Glutamatergic neuron (in vitro differentiated cells): ENCODE results near the gene ETAA1. TPM values are rescaled to one million over a fixed set of nuclear protein-coding genes. Genes with fewer than 3 reads are reported as not detected.

Experiments used
- DNase-seq: peaks from one replicate; pipeline ENCODE4 v3.0.0; 2022
- H3K27ac Mint-ChIP-seq: one replicate; pipeline ENCODE4 v1.8.0; 2020; ENCODE audit warnings: mild to moderate bottlenecking, mixed read lengths, inconsistent platforms; ENCODE audit not compliant: unreplicated experiment
- H3K27me3 Mint-ChIP-seq: one replicate; pipeline ENCODE4 v1.8.0; 2020; ENCODE audit warnings: mild to moderate bottlenecking, moderate library complexity, mixed read lengths, inconsistent platforms; ENCODE audit not compliant: unreplicated experiment
- H3K36me3 Mint-ChIP-seq: one replicate; pipeline ENCODE4 v1.8.0; 2020; ENCODE audit warnings: mild to moderate bottlenecking, mixed read lengths, inconsistent platforms; ENCODE audit not compliant: unreplicated experiment
- H3K4me1 Mint-ChIP-seq: one replicate; pipeline ENCODE4 v1.8.0; 2020; ENCODE audit warnings: mild to moderate bottlenecking, low read depth, mixed read lengths, inconsistent platforms; ENCODE audit not compliant: unreplicated experiment
- H3K4me3 Mint-ChIP-seq: one replicate; pipeline ENCODE4 v1.8.0; 2020; ENCODE audit warnings: mild to moderate bottlenecking, mixed read lengths, inconsistent platforms; ENCODE audit not compliant: unreplicated experiment
- H3K9me3 Mint-ChIP-seq: one replicate; pipeline ENCODE4 v1.8.0; 2020; ENCODE audit warnings: mild to moderate bottlenecking, moderate library complexity, mixed read lengths, inconsistent platforms; ENCODE audit not compliant: unreplicated experiment
- CTCF ChIP-seq: fragments of 200-600 bp; sonication (generic); IDR thresholded peaks from one replicate; pipeline ENCODE4 v1.5.0; 2021; ENCODE audit not compliant: partially characterized antibody, unreplicated experiment
- total RNA-seq: library from RNA; stranded (reverse); fragmentation: NEBNext Ultra II Directional; extraction: Animal tissue kit (Norgen Biotek cat#: 25700); gene quantifications from one replicate; pipeline ENCODE4 v1.2.1, GENCODE V29; 2021; ENCODE audit not compliant: unreplicated experiment

ETAA1 gene
- total RNA-seq, 1 donor from 2014 or later = 20.0 TPM

DNA sequence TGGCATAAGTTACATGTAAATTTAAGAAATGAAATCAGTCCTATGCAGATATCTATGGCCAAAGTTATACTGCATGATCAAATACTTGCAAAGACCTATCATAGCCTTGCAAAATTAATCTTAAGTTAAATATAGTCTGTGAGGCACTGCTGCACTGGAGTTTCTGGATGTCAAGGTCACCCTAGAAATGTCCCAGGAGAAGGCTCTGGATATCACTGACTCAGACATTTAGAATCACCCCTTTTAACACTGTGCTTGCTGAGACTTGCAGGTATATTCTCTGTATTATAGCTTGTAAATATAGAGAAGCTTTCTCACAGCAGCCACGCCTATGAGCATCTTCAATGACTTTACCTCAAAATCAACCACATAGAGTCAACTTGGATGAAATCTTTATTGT is 51.5 kb downstream of the ETAA1 start:
- Mint-ChIP-seq H3K4me3 (no peak overlapping the region), H3K9me3 (peaks cover 4% of the 10 kb centered on the region), H3K27me3 (no peaks in the 10 kb centered on the region), H3K27ac (no peak overlapping the region), H3K4me1 (peaks cover 14% of the 10 kb centered on the region), H3K36me3 (no peaks in the 10 kb centered on the region)
- no peak for DNase-seq
- TF ChIP-seq CTCF = no peak

- no peaks in the 10 kb centered on the region for H3K36me3 Mint-ChIP-seq
- H3K4me3 Mint-ChIP-seq = no peak overlapping the region
- TF ChIP-seq CTCF = no peak
- peaks cover 12% of the 10 kb centered on the region for H3K4me1 Mint-ChIP-seq
- H3K27me3 Mint-ChIP-seq = no peaks in the 10 kb centered on the region
- no peak overlapping the region for H3K27ac Mint-ChIP-seq
- no peak for DNase-seq
- H3K9me3 Mint-ChIP-seq = peaks cover 4% of the 10 kb centered on the region
These were observed 54.1 kb downstream of the ETAA1 start for GRCh38 chr2:67451086-67451832.

DNA sequence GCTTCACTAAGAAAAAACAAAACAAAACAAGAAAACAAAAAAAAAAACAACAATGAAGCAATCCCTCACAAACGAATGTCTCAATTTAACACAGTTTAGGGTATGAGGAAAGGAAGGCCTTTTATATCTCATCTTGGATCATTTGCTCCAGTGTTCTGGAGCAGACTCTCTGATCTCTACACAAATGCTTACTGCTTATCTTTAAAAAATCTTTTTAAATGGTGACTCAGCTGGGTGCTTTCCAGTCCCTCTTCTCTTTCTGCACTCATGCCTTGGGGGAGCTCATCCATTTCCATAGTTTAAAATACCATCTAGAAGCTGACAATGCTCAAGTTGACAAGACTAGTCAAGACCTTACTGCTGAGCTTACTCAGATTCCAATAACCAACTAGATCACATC is 56.2 kb downstream of the ETAA1 start:
- DNase-seq = no peak
- Mint-ChIP-seq H3K9me3 (peaks cover 4% of the 10 kb centered on the region), H3K36me3 (no peaks in the 10 kb centered on the region), H3K4me3 (no peak overlapping the region), H3K27me3 (no peaks in the 10 kb centered on the region), H3K4me1 (peaks cover 8% of the 10 kb centered on the region), H3K27ac (no peak overlapping the region)
- no peak for TF ChIP-seq CTCF

- no peak for TF ChIP-seq CTCF
- Mint-ChIP-seq H3K9me3 (peaks cover 4% of the 10 kb centered on the region), H3K36me3 (no peaks in the 10 kb centered on the region), H3K4me3 (no peak overlapping the region), H3K4me1 (peaks cover 8% of the 10 kb centered on the region), H3K27me3 (no peaks in the 10 kb centered on the region), H3K27ac (no peak overlapping the region)
- DNase-seq = no peak
These were observed 58.3 kb downstream of the ETAA1 start for GRCh38 chr2:67455219-67456142.

GRCh38 chr2:67456428-67456827 is 59.3 kb downstream of the ETAA1 start:
- Mint-ChIP-seq H3K36me3 (no peaks in the 10 kb centered on the region), H3K4me1 (peaks cover 8% of the 10 kb centered on the region), H3K27me3 (no peaks in the 10 kb centered on the region), H3K27ac (no peak overlapping the region), H3K9me3 (peaks cover 4% of the 10 kb centered on the region), H3K4me3 (no peak overlapping the region)
- TF ChIP-seq CTCF = no peak
- no peak for DNase-seq
